Measurements from ENCODE around the gene GPX5. TPM values are rescaled to one million over a fixed set of nuclear protein-coding genes. Genes with fewer than 3 reads are reported as not detected.

GPX5 gene
- total RNA-seq, 1 donor from 2014 or later, result not detected

GRCh38 chr6:28553384-28553985 lies 27.8 kb downstream of the GPX5 start:
- no peak for DNase-seq (ENCODE audit: low spot score)
- intact Hi-C loops (cut with DNase I), result no loop called here

DNA sequence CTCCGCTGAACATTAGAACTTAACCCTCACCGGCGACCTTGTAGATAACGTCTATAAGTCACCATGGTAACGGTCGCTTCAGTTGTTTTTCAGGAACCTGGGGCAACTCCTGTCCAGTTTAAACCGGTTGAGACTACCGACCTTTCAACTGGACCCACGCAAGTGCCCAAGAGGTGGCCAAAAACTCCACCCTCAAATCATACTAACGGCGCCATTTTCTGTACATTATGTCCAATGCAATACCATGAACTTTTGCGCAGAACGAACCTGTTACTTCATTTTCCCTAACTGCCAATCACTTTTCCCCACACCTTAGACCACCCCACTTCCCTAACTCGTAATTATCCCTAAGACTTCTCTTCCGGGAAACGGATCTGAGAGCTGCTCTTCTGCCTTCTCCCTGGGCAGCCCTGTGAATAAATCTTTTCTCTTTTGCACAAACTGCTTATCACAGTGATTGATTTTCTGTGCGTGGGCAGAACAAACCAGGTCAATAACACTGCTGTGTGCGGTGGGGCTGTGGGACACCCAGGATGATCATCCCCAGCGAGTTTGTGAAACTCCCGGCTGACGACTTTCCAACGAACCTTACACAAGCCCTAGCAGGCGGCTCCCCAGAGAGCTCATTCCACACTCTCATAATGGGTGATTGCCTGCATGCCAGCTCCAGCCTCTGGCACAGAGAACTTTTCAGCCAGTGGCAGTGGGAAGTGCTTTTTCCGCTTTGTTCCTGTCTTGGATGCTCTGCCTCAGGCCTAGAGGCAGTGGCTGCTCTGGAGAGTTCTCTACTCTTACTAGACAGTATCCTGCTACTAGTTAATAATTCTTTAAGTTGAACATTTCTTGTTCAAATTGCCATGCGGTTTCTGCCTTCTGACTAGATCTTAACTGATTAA lies 28.6 kb downstream of the GPX5 start:
- no peak for DNase-seq (ENCODE audit: low spot score)
- intact Hi-C loops (cut with DNase I), result no loop called here

- intact Hi-C loops (cut with DNase I), result no loop called here
- DNase-seq (ENCODE audit: low spot score), result no peak
These were observed 29.5 kb downstream of the GPX5 start for GRCh38 chr6:28555136-28555535.

GRCh38 chr6:28558629-28559028 lies 32.9 kb downstream of the GPX5 start:
- intact Hi-C loops (cut with DNase I), result no loop called here
- no peak for DNase-seq (ENCODE audit: low spot score)

DNA sequence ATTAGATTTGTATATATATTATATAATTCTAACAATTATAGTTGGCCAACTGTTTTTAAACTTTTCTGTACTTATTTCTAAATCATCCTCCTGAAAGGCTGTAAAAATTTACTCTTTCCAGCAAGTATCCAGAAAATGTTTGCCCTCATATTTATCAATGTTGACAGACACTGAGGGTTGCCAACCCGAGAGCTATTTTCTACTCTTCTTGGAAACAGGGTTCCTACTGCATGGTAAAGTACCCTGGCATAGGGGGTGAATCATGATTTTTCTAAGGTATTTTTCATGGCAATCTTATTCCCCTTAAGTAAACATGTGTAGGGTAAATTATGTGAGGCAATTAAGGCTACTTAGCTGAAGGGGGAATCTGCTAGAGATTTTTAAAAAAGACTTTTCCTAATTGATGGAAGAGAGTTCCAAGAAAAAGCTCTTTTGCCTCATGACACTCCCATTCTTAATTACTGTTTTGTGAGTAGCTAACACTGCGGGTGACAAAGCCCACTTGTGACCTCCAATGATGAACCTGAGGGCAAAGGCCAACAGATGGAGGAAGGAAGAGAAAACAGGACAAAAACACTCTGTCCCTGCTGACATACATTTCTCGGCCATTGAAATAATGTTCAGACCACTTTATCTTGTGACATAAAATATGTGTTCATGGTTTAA lies 37.9 kb downstream of the GPX5 start:
- intact Hi-C loops (cut with DNase I), result no loop called here
- no peak for DNase-seq (ENCODE audit: low spot score)

GRCh38 chr6:28565823-28566526 lies 40.3 kb downstream of the GPX5 start:
- no peak for DNase-seq (ENCODE audit: low spot score)
- intact Hi-C loops (cut with DNase I), result no loop called here

GRCh38 chr6:28566527-28567252 lies 41.0 kb downstream of the GPX5 start:
- intact Hi-C loops (cut with DNase I), result no loop called here
- no peak for DNase-seq (ENCODE audit: low spot score)

GRCh38 chr6:28567506-28567905 lies 41.8 kb downstream of the GPX5 start:
- DNase-seq (ENCODE audit: low spot score), result no peak
- intact Hi-C loops (cut with DNase I), result no loop called here

DNA sequence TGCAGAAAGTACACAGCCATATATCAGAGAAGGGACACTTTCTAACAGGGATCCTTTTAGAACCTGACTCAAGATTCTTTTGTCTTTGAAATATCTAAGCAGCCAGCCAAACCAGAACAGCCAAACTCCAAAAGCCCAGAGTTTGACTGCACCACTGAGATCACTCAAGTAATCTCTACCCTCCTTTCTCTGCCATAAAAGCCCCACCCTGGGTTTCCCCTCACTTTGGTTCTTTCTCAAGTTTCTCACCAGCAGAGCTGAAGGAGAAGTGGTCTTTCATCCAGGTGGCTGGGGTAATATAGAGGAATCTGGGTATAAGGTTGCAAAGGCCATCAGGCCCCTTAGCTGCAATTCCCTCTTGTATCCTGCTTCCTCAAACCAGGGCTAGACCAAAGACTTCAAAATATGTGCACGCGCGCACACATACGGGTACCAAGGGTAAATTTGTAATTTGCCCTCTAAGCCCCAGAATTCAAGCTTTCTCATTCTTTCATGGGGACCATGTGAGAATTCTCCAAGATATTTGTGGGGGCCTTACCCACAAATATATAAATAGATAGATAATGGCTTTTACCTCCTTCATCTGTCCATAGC lies 42.9 kb downstream of the GPX5 start:
- DNase-seq (ENCODE audit: low spot score), result no peak
- intact Hi-C loops (cut with DNase I), result no loop called here

DNA sequence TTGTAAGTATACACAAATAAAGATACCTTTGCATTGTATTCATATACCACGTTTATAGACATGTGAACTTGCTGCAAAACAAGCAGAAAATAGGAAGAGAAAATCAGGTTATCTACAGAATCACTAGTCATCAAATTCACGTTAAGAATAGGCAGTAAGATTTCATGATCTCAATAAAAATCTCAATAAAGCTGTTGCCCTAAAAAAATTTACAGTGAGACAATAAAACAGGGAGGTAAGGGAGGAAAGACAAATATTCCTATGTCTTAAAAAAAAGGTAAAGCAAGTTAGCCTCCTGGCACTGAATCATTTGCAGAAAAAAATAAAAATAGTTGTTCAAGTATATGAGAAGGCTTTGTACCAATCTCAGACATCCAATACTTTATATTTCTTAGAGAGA lies 44.1 kb downstream of the GPX5 start:
- no peak for DNase-seq (ENCODE audit: low spot score)
- intact Hi-C loops (cut with DNase I), result no loop called here

DNA sequence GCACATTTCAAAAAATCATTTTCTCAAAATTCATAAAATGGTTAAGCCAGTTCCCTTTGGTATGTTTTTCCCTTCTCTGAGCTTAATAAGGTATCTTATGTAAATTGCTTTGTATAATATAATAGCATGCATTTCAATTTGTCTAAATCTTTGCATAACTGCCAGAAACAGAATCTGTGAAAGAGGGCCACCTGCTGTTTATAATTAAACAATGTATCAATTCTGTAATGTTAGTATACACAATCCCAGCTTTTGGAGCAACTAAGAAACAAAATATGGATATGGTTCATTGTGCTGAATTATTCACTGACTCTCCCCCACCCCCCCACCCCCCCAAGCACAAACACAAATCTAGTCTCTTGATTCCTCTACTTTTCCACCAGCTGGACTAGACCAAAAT lies 54.8 kb downstream of the GPX5 start:
- no peak for DNase-seq (ENCODE audit: low spot score)
- intact Hi-C loops (cut with DNase I), result no loop called here

GRCh38 chr6:28583463-28583862 lies 57.8 kb downstream of the GPX5 start:
- DNase-seq (ENCODE audit: low spot score), result no peak

More at GRCh38 chr6:28583463-28583862, 57.8 kb downstream of the GPX5 start:
- intact Hi-C loops (cut with DNase I), result no loop called here

Other genes with a start within 250 kb of the GPX5 start
- 3.8 TPM for gene PGBD1, start 244.3 kb upstream of the GPX5 start, total RNA-seq
- gene ZSCAN31, start 189.7 kb upstream of the GPX5 start, total RNA-seq, result 7.1 TPM
- gene ZKSCAN3, start 175.9 kb upstream of the GPX5 start, total RNA-seq, result 5.3 TPM
- gene ZSCAN12, start 126.1 kb upstream of the GPX5 start, total RNA-seq, result 3.1 TPM
- 1.6 TPM for gene ZSCAN23, start 82.4 kb upstream of the GPX5 start, total RNA-seq
- not detected for gene GPX6, start 10.1 kb upstream of the GPX5 start, total RNA-seq